H54 (cell line): Measurements from ENCODE around the gene FAM180B.
A peak's percentile ranks its signal among the peaks of the same experiment; 100 is the strongest.

Experiments used
- DNase-seq: peaks from one replicate; pipeline ENCODE4 v3.0.0; 2011; ENCODE audit warnings: low spot score, mixed read lengths; ENCODE audit not compliant: insufficient read length
- FAIRE-seq: peaks from 3 replicates; lab custom pipeline; 2011; peaks lifted over from hg19 to GRCh38; lab: Jason Lieb, UNC
- POLR2A ChIP-seq: IDR thresholded peaks from 2 replicates; pipeline ENCODE4 v1.6.1; 2011; ENCODE audit warnings: low read depth, mild to moderate bottlenecking, low read length

FAM180B gene

DNA sequence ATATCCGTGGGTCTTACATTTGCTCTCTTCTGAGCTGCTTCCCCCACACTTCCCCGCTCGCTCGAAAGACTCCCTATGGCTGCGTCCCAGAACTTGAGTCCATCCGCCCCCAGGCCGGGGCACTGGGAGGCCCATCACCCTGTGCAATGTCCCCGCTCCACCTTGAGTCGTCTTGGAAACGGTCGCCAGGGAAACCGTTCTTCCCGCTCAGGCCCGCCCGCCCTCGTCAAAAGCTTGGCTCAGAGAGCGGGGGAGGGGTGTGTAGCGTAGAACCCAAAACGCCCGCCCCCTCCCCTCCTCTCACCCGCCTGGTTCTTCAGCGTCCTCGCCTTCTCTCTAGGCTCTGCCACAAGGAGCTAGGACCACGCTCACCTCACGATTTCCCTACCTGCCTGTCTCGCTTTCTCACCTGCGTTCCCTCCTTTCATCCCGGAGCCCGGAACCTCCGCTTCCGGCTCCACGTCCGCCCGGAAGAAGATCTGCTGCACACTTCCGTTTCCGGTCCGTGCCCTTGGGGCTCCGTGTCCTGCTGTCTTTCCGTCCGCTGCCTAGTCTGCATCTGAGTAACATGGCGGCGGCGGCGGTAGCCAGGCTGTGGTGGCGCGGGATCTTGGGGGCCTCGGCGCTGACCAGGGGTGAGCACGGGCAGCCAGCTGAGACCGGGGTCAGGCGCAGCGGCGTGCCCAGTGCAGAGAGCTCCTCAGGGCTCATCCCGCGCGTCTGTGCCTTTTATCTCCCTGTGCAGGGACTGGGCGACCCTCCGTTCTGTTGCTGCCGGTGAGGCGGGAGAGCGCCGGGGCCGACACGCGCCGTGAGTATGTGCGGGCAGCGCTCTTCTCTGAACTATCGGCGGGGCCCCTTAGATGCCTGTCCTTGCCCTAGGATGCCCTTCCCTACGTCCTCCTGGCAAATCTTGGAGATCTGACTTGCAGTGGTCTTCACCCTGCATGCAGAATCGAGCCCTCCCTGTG is 7.7 kb upstream of the FAM180B start, which contains the start of the genes KBTBD4 and NDUFS3:
KBTBD4 (minus strand) TSS at position 447 of the 971 bp plus-strand sequence; CDS start at position 428, 19 bp downstream.
NDUFS3 (plus strand) TSS at position 551 of the 971 bp plus-strand sequence; CDS start at position 569, 18 bp downstream.
- DNase-seq (peak; percentile 85), FAIRE-seq (no peak)
- TF ChIP-seq POLR2A: peak; percentile 86

DNA sequence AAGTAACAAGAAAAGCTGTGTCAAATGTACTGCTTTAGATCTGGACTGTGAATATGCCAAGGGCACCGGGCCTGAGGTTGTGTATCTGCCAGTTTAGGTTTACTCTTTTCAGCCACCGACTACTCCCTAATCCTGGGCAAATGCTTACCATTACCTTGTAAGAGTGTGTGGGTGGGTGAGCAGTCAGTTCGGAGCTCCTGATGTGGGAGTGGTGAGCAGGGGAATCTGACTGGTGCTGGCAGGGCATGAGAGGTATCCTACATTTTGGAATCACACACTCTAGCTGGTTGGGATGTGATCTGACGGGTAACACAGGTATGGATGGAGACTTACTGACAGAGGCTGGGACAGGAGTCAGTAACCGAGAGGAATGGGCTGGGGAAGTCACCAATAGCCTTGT is 2.6 kb upstream of the FAM180B start:
- FAIRE-seq (no peak), DNase-seq (no peak)
- TF ChIP-seq POLR2A: no peak

DNA sequence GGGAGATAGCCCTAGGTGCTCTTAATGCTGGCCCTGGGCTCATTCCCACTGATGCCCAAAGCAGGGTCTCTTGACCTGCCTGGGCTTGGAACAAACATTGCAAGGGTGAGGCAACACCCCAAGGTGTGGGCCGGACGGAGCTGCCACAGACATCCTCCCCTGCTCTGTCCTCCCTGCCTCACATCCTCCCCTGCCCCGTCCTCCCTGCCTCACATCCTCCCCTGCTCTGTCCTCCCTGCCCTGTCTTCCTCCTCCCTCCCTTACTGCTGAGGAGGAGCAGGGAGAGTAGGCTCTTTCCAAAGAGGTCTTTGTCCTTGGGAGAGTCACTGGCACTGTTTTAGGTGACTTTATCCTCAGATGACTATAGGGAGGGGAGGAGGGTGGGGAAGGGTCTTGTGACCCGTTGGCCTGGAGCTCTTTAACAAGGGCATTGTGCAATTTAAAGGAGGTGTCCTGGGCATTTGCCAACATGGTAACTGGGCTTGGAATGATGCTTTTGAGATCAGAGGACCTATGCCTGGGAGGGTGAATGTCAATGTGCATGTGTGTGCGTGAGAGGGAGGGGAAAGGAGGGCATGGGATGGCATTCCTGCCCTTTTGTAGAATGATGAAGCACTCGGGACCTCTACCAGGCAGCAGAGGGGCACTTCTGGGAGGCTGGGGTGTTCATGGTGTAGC is 700 bp downstream of the FAM180B start:
- FAIRE-seq (no peak), DNase-seq (no peak)
- TF ChIP-seq POLR2A: no peak

DNA sequence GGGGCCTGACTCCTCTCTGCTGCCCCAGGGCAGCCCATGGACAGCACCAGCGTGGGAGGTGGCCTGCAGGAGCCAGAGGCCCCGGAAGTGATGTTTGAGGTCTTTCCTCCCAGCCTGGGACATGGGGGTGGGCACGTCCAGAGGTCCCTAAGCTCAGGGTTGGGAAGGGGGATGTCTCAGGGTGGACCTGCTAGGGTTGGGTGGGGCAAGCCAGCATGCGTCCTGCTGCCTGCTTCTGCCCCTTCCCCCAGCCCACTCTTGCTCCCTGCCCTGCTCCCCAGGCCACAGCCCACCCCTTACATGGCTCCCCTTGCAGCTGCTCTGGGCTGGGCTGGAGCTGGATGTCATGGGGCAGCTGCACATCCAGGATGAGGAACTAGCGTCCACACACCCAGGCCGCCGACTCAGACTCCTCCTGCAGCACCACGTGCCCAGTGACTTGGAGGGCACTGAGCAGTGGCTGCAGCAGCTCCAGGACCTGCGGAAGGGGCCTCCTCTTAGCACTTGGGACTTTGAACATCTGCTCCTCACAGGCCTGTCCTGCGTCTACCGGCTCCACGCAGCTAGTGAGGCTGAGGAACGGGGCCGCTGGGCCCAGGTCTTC is 1.3 kb downstream of the FAM180B start:
- no peak for DNase-seq
- no peak for FAIRE-seq
- no peak for TF ChIP-seq POLR2A

DNA sequence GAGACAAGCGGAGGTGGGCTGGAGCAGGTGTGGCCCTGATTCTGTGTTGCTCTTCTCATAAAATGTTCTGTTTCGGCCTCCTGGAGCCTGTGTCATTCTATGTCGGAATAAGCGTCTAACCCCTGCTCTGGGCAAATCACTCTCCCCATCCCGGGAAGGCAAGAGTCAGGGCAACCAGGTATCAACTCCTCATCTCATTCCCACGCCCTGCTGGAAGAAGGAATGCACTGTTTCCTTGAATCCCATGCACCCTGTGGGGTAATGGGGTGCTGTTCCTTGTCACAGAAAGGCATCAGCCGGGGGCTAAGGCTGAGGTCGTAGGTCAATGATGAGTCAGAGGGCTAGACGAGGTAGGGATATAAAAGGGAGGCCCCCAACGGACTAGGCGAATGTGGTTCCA is 2.6 kb downstream of the FAM180B start:
- TF ChIP-seq POLR2A: no peak
- no peak for FAIRE-seq
- no peak for DNase-seq

DNA sequence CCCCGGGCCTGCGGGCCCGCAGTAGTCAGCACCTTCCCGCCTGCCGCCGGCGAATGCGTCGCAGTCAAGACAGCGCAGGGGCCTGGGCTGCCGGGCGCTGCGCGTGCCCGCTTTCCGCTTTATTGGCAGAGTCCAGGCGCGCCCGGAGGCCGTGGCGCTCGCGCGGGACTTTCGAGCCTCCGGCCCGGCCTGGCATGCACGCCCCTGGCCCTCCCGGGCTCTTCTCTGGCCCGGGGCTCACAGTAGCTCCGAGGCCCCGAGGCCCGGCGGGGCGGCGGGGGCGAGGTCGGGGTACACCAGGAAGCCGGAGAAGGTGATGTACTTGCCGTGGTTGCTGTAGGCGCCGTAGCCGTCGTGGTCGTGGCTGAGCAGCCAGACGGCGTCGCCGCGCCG is 3.1 kb downstream of the FAM180B start:
- TF ChIP-seq POLR2A: no peak
- no peak for DNase-seq
- no peak for FAIRE-seq

GRCh38 chr11:47589977-47590861 is 3.7 kb downstream of the FAM180B start:
- no peak for DNase-seq

GRCh38 chr11:47591764-47592163 is 5.3 kb downstream of the FAM180B start:
- TF ChIP-seq POLR2A: no peak
- no peak for FAIRE-seq

More at GRCh38 chr11:47589977-47590861, 3.7 kb downstream of the FAM180B start:
- no peak for TF ChIP-seq POLR2A
- FAIRE-seq: no peak

GRCh38 chr11:47592251-47592650 is 5.8 kb downstream of the FAM180B start:
- FAIRE-seq (no peak), DNase-seq (no peak)
- TF ChIP-seq POLR2A: no peak

More at GRCh38 chr11:47591764-47592163, 5.3 kb downstream of the FAM180B start:
- no peak for DNase-seq

DNA sequence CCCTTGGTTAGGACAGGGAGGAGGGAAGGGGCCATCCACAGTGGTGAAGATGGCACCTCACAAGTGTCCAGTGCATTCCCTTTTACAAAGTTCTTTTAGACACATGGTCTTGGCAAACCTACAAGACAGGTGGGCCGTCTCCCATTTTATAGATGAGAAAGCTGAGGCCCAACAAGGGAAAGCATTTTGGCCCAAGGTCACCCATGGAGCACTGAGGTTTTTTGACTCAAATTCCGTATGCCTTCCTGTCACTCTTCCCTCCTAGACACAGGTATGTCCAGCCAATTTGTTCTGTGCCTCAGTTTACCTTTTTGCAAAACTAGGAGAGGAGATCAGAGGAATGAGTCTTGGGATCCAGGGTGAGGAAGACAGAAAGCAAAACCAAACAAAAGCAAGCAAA is 6.5 kb downstream of the FAM180B start:
- TF ChIP-seq POLR2A: no peak
- DNase-seq: no peak

DNA sequence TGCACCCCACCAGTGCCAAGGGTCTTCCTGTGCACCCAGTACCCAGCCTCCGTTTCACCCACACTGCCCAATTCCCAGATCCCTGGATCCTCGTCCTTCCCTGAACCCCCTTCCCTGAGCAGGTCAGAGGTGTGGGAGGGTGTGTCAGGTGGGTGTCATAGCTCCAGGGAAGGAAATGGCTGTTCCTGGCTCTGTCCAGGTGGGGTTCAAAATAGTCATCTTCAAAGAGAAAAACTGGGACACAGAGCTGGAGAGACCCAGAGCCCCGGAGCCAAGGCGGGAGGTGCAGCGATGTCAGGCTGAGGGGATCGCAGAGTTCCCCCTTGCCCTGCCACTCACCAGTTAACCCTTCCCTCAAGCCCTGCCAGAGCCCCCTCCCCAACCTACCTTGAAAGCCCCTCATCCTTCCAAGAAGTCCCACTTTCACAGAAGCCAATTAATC is 7.0 kb downstream of the FAM180B start:
- DNase-seq: no peak
- no peak for FAIRE-seq
- no peak for TF ChIP-seq POLR2A

More for the DNA sequence above, 6.5 kb downstream of the FAM180B start:
- no peak for FAIRE-seq

DNA sequence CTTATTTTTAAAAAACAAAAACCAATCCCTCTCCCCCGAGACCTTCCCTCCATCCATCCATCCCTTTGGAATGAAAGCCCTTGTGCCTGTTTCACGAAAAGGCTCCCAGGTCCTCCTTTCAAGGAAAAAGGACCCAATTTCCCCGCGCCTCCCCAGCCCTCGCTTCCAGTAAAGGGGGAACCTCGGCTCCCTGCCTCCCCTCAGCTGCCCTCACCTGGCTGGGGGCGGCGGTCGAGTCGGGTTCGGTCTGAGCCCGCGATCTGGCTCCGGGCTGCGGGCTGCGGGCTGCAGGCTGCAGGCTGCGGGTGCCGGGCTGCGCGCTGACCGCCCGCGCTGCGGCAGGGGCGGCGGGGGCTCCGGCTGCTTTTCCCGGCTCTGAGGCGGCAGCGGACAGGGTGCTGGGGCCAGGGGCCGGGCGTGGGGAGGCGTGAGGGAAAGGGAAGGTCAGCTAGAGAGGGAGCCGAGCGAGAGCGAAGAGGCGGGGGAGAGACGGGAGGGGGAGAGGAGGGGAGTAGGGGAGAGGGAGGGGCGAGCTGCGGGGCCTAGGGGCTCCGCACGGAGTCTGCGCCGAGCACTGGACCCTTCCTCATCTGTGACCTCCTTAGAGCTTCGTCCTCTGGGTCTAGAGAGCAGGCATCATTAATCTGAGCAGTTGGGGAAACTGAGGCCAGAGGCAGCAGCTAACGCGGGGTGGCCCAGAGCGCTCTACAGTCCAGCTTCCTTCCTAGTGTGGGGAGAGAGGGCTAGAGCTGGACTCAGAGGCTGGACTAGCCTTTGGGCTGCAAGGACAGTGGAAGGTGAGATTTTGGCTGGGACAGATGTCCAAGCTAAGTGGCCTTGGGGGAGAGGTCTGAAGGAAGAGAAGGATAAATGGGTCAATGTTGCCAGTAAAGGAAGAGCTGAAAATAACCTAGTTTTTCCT is 7.7 kb downstream of the FAM180B start, which contains the start of gene C1QTNF4:
C1QTNF4 (minus strand) TSS at position 478 of the 922 bp plus-strand sequence. CDS start 3,601 bp downstream, outside the sequence.
- FAIRE-seq: no peak
- DNase-seq: no peak
- no peak for TF ChIP-seq POLR2A
